AG09309 (cell line): ENCODE results near the gene NUBPL.
A peak's percentile ranks its signal among the peaks of the same experiment; 100 is the strongest.

ENCODE experiments used
- DNase-seq: peaks from one replicate; pipeline ENCODE4 v3.0.0-alpha.2; 2010; ENCODE audit warnings: low read depth
- H3K4me3 ChIP-seq: 2 replicates; pipeline ENCODE4 v1.5.1; 2011; ENCODE audit warnings: mild to moderate bottlenecking, low read depth, low read length, moderate library complexity; ENCODE audit not compliant: control insufficient read depth
- TF ChIP-seq, protein P1 (sequence below): IDR thresholded peaks from 2 replicates; pipeline ENCODE4 v1.5.1; 2011; ENCODE audit warnings: mild to moderate bottlenecking, low read depth, low read length, inconsistent platforms; ENCODE audit not compliant: insufficient read depth, control insufficient read depth; ENCODE audit errors: missing control alignments

Gene NUBPL

DNA sequence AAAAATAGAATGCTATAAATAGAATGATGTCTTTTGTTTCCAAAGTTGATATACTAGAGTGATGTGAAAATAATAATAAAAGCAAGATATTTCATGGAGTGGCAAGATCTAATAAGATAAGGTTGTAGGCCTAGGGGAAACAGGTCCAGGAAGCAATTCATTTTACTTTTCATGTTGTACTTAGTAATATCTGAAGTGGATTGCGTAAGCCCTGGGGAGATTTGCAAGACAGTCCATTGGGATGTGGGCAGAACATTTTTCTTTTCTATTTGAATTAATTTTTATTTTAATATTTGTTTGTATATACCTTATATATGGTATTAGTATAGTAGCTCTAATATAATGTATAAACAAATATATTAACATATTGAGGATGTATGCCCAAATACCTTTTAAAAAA lies 7.5 kb downstream of the NUBPL start:
- peak; percentile 1 for DNase-seq
- TF ChIP-seq, protein P1, sequence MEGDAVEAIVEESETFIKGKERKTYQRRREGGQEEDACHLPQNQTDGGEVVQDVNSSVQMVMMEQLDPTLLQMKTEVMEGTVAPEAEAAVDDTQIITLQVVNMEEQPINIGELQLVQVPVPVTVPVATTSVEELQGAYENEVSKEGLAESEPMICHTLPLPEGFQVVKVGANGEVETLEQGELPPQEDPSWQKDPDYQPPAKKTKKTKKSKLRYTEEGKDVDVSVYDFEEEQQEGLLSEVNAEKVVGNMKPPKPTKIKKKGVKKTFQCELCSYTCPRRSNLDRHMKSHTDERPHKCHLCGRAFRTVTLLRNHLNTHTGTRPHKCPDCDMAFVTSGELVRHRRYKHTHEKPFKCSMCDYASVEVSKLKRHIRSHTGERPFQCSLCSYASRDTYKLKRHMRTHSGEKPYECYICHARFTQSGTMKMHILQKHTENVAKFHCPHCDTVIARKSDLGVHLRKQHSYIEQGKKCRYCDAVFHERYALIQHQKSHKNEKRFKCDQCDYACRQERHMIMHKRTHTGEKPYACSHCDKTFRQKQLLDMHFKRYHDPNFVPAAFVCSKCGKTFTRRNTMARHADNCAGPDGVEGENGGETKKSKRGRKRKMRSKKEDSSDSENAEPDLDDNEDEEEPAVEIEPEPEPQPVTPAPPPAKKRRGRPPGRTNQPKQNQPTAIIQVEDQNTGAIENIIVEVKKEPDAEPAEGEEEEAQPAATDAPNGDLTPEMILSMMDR: no peak
- H3K4me3 ChIP-seq: no peak overlapping the region

DNA sequence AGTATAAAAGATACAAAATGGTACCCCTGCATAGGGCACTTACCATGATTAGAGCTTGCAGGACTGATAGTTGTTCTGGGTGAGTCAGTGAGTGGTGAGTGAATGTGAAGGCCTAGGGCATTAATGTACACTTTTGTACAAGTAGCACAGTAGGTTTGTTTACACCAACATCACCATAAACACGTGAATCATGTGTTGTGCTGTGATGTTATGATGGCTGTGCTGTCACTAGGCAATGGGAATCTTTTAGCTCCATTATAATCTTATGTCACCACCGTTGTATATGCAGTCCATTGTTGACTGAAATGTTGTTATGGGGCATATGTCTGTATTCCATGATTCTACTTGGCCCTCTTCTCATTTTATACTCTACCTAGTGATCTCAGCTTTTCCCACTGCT lies 11.8 kb downstream of the NUBPL start:
- no peak for DNase-seq
- TF ChIP-seq, protein P1: no peak
- no peak overlapping the region for H3K4me3 ChIP-seq

DNA sequence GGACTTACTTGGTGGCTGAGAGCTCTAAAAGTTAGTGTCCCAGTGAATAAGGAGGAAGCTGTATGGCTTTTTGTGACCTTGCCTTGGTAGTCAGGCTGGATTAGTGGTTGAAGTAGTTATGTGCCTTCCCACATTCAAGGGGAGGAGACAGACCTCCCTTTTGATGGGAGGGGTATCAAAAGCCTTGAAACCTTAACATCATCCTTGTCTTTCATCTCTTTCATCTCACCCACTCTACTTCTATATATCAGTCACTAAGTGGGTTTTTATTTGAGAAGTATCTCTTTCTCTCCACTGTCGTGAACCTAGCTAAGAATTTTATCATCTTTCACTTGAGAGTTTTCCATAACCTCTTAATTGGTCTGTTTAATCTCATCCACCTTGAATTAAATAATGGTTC lies 15.7 kb downstream of the NUBPL start:
- TF ChIP-seq, protein P1: no peak
- DNase-seq: no peak
- H3K4me3 ChIP-seq: no peak overlapping the region

DNA sequence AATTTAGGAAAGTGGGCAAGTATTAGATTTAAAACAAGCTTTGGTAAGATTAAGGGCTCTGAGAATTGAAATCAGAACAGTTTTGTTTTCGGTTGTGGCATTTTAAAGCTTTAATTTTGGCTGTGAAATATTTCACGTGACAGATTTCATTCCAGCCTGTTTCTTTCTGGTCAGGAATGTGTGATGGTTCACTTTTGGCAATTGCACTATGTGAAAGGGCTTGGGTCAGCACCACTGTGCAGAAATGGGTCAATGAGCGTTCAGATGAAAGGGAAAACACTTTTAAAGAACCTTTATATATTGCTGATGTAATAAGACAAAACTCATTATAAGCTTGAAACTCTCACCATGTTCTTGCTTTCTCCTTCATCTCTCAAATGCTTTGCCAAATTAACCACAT lies 17.1 kb downstream of the NUBPL start:
- DNase-seq: no peak
- no peak overlapping the region for H3K4me3 ChIP-seq
- TF ChIP-seq, protein P1: no peak

DNA sequence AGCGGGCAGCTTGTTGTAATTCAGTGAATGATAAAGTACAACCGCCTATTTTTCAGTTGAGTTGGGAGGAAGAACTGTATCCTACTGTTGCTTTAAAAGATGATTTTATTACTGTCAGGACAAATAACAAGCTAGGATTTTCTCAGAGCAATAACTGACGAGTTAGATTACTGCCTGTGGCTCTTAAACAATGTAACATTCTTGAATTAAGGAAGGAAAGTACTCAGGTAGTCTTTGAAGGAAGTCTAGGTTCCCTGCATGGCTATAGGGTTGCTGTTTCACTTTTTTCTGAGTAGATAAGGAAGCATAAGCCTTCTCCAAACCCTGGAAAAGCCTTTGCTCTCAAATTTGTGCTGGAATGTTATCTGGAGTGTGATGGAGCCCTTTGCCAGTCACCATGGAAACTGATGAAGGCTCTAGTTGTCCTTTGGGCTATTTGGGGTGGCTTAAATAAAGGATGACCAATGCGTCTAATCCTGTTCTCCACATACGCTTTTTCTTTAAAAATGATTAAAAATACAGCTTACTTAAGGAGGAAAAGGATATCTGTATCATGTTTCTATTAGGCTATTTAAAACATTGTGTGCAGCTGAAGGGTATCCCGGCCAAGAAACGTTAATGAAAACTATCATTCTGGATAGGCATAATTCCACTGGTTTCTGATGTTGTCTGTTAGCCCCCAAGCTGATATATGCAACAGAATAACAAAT lies 17.7 kb downstream of the NUBPL start:
- DNase-seq: no peak
- no peak overlapping the region for H3K4me3 ChIP-seq
- TF ChIP-seq, protein P1: no peak

DNA sequence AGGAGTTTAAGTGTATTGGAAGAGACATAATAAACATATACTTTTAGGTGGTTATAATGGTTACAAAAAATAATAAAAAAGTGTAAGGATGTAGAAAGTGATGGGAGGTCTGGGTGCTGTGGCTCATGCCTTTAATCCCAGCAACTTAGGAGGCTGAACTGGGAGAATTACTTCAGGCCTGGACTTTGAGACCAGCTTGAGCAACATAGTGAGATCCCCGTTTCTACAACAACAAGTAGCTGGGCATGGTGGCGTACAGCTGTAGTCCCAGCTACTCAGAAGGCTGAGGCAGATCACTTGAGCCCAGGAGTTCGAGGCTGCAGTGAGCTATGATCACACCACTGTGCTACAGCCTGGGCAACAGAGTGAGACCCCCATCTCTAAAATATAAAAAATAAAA lies 19.0 kb downstream of the NUBPL start:
- DNase-seq: no peak
- no peak overlapping the region for H3K4me3 ChIP-seq
- TF ChIP-seq, protein P1: no peak
